ENCODE data around the gene PGLYRP2.

The PGLYRP2 gene

GRCh38 chr19:15456871-15457700 is 22.2 kb downstream of the PGLYRP2 start:
- DNase-seq (ENCODE audit: low read depth in 1 of 2, low spot score in 1 of 2), result no peak

DNA sequence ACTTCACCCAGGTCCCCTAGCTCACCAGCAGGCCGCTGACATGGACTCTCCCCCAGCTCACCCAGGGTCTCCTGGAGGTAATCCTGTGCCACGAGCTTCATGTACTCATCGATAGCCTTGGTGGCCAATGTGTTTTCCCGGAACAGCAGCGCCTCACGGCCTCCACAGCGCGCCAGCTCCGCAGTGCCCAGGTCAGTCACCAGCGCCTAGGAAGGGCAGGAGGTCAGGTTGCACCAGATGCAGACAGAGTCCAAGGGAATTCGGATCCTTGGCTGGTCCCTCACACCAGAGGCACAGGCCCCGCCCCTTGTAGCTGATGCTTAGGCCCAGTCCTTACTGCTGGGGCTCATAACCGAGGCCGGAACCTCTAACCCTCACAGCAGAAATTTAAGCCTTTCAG is 22.9 kb downstream of the PGLYRP2 start:
- no peak for DNase-seq (ENCODE audit: low read depth in 1 of 2, low spot score in 1 of 2)

DNA sequence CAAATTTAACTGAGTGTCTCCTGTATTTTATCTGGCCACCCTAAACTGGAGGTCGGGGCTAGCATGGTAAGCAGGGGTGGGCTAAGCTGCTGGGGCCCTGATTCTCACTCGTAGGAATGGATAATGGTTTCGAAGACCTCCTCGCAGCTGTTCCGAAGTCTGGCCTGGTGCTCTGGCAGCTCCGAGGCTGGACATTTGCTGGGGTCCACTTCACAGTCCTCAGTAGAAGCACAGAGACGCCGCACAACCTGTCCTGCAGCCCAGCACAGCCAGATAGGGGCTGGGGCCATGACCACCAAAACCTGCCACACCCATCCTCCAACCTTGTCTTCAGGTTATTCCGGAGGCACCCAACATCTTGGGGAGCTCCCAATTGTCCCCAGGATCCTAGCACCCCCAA is 23.3 kb downstream of the PGLYRP2 start:
- no peak for DNase-seq (ENCODE audit: low read depth in 1 of 2, low spot score in 1 of 2)

DNA sequence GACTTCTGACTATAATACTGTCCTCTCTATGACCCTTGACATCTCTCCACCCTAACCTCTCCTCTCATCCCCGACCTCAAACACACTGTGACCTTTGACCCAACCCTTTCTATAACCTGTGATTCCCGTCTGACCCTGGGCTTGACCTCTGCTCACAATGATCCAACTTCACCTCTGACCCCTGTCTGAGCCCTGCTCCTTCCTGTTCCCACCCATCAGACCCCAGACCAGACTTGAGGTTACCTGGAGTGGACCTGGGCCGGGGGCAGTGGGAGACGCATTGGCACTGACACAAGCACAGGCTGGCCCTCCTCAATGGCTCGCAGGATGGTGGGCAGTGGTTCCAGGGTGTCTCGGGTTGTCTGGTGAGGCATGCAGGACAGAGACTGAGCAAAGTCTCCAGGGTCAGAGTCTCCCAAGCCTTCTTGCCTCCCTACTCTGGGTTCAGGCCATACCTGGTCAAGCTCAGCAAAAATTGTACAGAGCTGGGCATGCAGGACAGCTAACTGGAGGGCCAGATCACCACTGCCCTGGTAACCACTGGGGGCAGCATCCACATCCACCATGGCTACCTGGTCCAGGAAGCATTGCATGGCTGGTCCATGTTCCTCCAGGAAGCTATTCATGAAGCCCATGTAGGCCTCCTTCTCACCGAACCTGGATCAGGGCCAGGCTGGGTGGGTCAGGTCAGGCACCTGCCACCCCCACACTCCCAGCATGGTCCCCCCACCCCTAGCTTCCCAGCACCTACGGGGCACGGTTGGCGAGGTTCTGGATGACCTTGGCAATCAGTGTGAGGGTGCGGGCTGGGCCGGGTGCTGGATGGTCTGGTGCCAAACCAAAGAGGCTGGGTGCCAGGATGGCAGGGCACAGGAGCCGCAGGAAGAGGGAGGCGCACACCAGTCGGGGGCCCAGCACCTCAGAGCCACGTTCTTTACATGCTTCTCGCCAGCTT is 25.1 kb downstream of the PGLYRP2 start:
- DNase-seq (ENCODE audit: low read depth in 1 of 2, low spot score in 1 of 2), result no peak

DNA sequence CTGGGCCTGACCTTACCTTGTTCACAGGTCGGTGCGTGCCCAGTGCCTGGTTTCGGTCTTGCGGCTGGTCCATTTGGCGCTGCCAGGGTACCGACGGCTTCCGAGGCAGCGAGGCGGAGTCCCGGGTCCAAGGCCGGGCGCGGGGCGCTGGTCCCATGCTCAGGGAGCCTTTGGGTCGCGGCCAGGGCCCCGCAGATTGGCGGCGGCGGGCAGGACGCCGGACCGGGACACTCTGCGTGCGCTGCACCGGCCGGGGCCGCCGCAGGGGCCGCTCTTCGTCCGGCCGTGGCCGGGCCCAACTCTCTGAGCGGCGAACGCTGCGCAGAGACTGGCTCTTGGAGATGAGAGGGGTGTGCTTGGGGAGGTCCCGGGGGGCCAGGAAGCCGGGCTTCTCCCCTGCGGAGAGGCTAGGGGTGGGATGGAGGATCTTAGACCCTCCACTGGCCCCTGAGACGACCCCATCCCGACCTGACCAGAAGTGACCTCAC is 26.2 kb downstream of the PGLYRP2 start:
- DNase-seq (ENCODE audit: low read depth in 1 of 2, low spot score in 1 of 2), result no peak

- no peak for DNase-seq (ENCODE audit: low read depth in 1 of 2, low spot score in 1 of 2)
Observed at GRCh38 chr19:15452111-15453047, 26.9 kb downstream of the PGLYRP2 start.

DNA sequence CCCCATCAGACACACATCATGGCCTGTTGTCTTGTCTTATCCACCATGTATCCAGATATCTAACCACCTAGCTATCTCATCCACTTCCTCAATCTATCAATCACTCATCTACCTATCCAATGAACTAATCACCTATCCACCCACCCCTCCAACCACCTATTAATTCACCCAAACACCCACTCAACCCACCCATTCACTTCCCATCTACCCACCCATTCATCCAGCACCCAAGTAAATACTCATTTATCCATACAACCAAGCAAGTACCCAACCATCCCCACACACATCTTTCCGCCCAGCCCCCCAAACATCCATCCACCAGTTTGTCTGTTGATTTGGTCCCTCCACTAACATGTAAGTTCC is 28.8 kb downstream of the PGLYRP2 start:
- no peak for DNase-seq (ENCODE audit: low read depth in 1 of 2, low spot score in 1 of 2)

DNA sequence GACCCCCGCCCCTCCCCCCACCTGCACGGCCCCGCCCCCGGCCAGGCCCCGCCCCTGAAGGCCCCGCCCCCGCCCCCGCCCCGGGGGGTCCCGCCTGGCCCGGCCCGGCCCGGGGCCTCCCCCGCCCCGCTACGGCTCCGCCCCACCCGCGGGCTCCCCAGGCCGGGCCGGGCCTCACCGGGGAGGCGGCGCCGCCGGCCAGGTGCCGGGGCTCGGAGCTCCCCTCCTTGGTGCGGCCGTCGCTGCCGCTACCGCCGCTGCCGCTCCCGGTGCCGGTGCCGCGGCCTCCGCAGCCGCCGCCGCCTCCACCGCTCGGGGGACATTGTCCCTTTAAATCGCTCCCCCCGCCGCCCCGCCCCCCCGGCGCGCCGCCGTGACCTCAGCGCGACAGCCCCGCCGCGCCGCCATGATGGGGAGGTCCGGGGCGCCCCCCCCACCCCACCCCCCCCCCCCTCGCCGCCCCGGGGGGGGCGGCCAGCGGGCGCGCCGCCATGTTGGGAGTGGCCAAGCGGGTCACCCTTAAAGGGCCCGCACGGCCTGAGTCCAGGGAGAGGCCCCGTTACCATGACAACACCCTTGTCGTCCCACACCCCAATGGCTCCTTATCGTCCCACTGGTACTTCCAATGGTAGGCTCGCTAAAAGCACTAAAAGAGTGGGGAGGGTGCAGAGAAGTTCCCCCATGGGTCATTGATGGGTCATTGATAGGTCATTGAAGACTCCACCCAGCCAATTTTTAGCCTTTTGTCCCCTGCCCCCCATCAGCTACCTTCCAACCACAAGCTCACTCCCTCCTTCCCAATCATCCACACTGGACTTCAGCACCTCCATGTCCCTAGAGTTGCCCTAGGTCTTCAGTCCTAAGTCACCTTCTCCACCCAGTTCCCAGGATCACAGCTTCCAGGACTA is 29.4 kb downstream of the PGLYRP2 start, which contains the start of gene WIZ:
WIZ (minus strand) TSS at position 337 of the 908 bp plus-strand sequence. CDS start 1,649 bp downstream, outside the sequence.
- peak; percentile 69 to 73 for DNase-seq (ENCODE audit: low read depth in 1 of 2, low spot score in 1 of 2)

DNA sequence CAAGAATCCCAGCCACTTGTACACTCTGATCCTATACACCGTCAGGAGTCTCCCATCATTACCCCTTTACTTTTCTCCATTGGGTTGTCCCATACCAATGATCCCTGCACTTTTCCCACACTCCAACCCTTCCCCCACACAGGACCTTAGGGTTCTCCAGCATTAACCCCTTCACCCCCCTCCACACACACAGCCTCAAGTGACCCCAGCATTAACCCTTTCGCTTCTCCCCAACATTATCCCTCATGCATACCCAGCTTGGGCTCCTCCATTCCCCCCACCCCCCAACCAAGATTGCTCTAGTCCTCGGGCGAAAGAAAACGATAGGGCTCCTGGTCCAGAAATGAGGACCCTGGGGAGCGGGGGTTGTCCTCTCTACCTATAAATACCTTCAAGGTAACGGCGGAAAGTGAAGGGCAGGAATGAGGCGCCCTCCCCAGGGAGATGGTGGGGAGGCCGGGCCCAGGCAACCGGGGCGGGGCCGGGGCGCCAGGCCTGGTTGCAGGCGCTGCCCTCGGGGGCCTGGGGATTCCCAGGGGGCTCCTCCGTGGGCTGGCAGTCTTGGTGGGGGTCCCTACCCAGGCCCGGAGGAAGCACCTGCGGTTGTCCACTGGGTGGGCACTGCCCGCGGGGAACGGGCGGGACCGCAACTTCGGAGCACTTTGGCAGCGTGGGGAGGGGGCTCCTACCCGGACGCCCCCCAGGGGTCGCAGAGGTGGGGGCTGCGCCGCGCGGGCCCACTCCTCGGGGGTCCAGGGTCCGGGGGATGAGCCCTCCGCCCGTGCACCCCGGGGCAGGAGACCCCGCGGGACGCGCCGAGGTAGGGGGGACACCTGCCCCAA is 30.3 kb downstream of the PGLYRP2 start:
- DNase-seq (ENCODE audit: low read depth in 1 of 2, low spot score in 1 of 2), result no peak

GRCh38 chr19:15448044-15448777 is 31.1 kb downstream of the PGLYRP2 start:
- DNase-seq (ENCODE audit: low read depth in 1 of 2, low spot score in 1 of 2), result no peak

- DNase-seq (ENCODE audit: low read depth in 1 of 2, low spot score in 1 of 2), result no peak
Observed at GRCh38 chr19:15447057-15447456, 32.2 kb downstream of the PGLYRP2 start.

DNA sequence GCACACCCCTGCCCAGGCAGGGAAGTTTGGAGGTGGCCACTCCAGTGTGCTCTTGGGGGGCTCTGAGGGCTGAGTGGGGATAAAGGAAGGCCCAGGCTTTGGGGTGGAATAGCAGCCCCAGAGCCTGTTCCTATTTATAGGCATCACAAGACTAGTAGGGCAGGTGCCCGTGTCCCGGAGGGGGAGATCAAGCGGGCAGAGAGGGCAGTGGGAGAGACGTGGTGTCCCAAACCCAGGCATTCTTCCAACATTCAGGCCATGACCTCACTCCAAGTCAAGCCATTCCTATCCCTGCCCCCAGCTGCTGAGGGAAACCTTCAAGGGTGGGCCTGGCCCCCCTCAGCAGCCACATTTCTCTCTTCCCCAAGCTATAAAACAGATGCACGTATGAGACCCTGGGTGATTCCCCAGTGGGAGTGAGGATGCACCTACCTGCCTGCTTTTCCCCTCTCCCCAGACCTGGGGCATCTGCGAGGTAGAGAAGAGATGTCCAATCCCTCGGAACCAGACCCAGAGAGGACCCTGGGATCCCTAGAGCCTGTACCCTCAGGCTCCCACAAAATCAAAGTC is 33.4 kb downstream of the PGLYRP2 start:
- no peak for DNase-seq (ENCODE audit: low read depth in 1 of 2, low spot score in 1 of 2)

DNA sequence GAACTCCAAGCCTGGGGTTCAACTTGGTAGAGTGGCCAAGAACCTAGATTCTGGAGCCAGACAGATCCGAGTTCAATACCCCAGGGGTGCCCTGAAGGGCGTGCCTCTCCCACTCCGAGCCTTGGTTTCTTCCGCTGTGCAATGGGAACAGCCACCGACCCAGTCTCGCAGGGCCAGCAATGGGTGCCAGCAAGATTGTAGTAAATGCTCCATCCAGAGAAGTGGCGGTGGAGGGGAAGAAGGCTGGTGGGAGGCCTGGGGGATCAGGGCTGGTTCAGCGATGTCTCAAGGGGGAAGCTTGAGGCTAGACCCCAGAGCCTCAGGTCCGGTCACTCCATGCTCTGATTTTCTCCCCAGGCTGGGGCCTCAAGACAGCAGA is 34.1 kb downstream of the PGLYRP2 start:
- DNase-seq (ENCODE audit: low read depth in 1 of 2, low spot score in 1 of 2), result no peak

- DNase-seq (ENCODE audit: low read depth in 1 of 2, low spot score in 1 of 2), result no peak
Observed at GRCh38 chr19:15444505-15445226, 34.6 kb downstream of the PGLYRP2 start.

- DNase-seq (ENCODE audit: low read depth in 1 of 2, low spot score in 1 of 2), result no peak
Observed at GRCh38 chr19:15443838-15444237, 35.5 kb downstream of the PGLYRP2 start.

DNA sequence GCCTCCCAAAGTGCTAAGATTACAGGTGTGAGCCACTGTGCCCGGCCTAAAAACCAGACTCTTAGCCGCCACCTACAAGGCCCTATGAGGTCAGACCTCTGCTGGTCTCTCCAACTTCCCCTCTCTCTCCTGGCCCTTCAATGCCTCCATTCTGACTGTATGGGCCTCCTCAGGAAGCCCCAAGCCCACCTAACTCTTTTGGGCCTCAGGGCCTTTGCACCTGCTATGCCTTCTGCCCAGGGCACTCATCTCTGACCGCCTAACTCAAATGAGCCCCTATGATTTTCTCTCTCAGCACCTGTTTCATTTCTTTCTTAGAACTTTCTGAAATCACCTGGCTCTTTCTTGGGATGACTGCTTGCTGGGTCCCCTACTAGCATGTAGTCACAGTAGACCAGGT is 36.0 kb downstream of the PGLYRP2 start:
- DNase-seq (ENCODE audit: low read depth in 1 of 2, low spot score in 1 of 2), result no peak

All from activated CD4-positive, alpha-beta T cell treated with anti-CD3 and anti-CD28 coated beads, Interleukin-2, amount 50 U/mL, for 24 hours (primary cell).